HEK293 (cell line): ENCODE measurements around the gene OLFM1.

Experiments used
- MEIS1 ChIP-seq: sonication (generic); formaldehyde crosslinking; IDR thresholded peaks from 2 replicates; pipeline ENCODE4 v1.8.1; 2022; ENCODE audit warnings: missing genetic modification reagents, mild to moderate bottlenecking, borderline replicate concordance
- ZFP37 ChIP-seq: fragments of 450-650 bp; formaldehyde crosslinking; IDR thresholded peaks from 2 replicates; pipeline ENCODE4 v1.5.1; 2016; ENCODE audit warnings: missing biosample characterization, missing genetic modification characterization
- ZNF114 ChIP-seq: fragments of 450-650 bp; formaldehyde crosslinking; IDR thresholded peaks from 2 replicates; pipeline ENCODE4 v1.5.0; 2017; ENCODE audit warnings: missing biosample characterization, missing genetic modification characterization
- ZNF155 ChIP-seq: fragments of 450-650 bp; formaldehyde crosslinking; IDR thresholded peaks from 2 replicates; pipeline ENCODE4 v1.5.1; 2016; ENCODE audit warnings: missing biosample characterization, missing genetic modification characterization
- ZNF2 ChIP-seq: fragments of 450-650 bp; formaldehyde crosslinking; IDR thresholded peaks from 2 replicates; pipeline ENCODE4 v1.5.1; 2016; ENCODE audit warnings: missing biosample characterization, missing genetic modification characterization
- ZNF24 ChIP-seq: fragments of 450-650 bp; formaldehyde crosslinking; IDR thresholded peaks from 2 replicates; pipeline ENCODE4 v1.5.1; 2016; ENCODE audit warnings: missing biosample characterization, missing genetic modification characterization
- ZNF274 ChIP-seq, 2 experiments: fragments of 200-500 bp in 1 of 2; fragments of 450-650 bp in 1 of 2; sonication (Bioruptor generic) in 1 of 2; formaldehyde crosslinking in 1 of 2; IDR thresholded peaks; 2 replicates each; pipeline versions ENCODE4 v1.5.1 to v1.6.1; 2014 to 2016; ENCODE audit warnings: borderline replicate concordance in 1 of 2, inconsistent platforms in 1 of 2, low read length in 1 of 2, missing biosample characterization in 1 of 2, missing genetic modification characterization in 1 of 2
- ZNF561 ChIP-seq: fragments of 450-650 bp; IDR thresholded peaks from 2 replicates; pipeline ENCODE4 v1.5.1; 2018; ENCODE audit warnings: missing biosample characterization, missing genetic modification characterization, borderline replicate concordance
- TF ChIP-seq, protein P1 (sequence below): fragments of 450-650 bp; formaldehyde crosslinking; IDR thresholded peaks from 2 replicates; pipeline ENCODE4 v1.5.1; 2016; ENCODE audit warnings: missing biosample characterization, missing genetic modification characterization

DNA sequence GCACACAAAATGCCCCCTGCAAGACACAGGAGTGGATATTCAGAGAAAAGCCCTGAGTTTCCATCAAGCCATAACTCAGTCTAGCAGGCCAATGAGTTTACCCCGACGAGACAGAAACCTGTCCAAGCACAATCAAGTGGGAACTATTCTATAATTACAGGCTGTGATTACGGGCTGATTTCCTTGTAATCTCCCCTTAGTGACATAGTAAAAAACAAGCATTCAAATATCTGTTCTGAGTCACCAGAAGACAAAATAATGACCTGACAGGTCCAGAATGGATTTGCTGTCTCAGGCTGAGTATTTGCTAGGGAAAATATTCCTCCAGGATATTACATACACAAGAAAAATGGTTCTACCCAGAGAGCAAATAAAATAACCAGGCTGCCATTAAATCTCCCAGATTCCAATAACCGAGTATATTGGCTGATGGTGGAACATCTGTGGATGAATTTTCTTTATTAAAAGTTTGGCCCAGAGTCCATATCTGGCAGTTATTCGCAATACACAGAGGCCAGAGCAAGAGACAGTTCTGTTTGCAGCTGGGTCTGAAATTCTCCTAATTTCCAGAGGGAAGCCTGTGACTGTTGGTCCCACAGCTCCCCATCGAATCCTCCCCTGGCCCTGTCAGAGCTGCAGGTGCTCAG, 35.8 kb downstream of the OLFM1 start:
- TF ChIP-seq, protein P1, sequence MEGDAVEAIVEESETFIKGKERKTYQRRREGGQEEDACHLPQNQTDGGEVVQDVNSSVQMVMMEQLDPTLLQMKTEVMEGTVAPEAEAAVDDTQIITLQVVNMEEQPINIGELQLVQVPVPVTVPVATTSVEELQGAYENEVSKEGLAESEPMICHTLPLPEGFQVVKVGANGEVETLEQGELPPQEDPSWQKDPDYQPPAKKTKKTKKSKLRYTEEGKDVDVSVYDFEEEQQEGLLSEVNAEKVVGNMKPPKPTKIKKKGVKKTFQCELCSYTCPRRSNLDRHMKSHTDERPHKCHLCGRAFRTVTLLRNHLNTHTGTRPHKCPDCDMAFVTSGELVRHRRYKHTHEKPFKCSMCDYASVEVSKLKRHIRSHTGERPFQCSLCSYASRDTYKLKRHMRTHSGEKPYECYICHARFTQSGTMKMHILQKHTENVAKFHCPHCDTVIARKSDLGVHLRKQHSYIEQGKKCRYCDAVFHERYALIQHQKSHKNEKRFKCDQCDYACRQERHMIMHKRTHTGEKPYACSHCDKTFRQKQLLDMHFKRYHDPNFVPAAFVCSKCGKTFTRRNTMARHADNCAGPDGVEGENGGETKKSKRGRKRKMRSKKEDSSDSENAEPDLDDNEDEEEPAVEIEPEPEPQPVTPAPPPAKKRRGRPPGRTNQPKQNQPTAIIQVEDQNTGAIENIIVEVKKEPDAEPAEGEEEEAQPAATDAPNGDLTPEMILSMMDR (tag by site-specific recombination): no peak
- TF ChIP-seq ZNF24 (tag by site-specific recombination): no peak
- no peak for TF ChIP-seq MEIS1 (CRISPR knock-in tag)
- TF ChIP-seq ZFP37 (tag by site-specific recombination): no peak
- TF ChIP-seq ZNF274 (IDR thresholded peaks at IDR 0.05; ENCODE audit: low read length): no peak
- no peak for TF ChIP-seq ZNF274 (tag by site-specific recombination; IDR thresholded peaks at IDR 0.05; ENCODE audit: borderline replicate concordance)
- no peak for TF ChIP-seq ZNF114
- TF ChIP-seq ZNF561 (tag by site-specific recombination): no peak
- TF ChIP-seq ZNF2 (tag by site-specific recombination): no peak
- no peak for TF ChIP-seq ZNF155 (tag by site-specific recombination)
